Central memory CD4-positive, alpha-beta T cell (primary cell): Measurements from ENCODE around the gene PSD.

Experiments
- DNase-seq: peaks from one replicate; pipeline ENCODE4 v3.0.0; 2022

Gene PSD

DNA sequence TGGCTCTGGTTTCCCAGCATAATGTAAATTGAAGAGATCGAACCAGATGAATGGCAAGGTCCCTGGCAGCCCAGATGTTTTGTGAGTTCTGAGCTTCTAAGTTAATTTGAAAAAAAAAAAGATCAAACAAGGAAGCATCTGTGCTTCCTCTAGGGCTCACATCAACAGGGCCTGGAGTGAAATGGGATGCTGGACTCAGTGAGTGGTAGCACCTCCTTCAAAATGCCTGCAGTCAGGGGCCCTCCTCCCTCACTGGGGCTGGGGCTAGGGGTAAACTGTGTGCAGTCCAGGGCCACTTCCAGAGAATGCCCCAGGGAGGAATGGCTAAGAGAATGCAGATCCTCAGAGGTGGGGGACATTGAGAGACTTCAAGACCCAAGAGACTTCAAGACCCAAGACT, 19.8 kb upstream of the PSD start:
- no peak for DNase-seq

DNA sequence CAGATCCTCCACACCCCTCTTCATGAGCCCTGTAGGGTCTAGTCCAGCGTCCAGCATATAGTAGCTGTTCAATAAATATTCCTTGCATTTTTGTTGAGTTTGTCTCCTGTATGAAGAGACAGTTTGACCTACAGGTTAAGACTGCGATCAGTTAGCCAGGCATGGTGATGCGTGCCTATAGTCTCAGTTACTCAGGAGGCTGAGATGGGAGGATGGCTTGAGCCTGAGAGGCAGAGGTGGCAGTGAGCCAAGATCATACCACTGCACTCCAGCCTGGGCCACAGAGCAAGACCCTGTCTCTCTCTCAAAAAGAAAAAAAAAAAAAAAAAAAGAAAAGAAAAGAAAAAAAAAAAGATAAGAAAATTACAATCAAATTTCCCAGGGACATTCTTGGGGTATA, 18.9 kb upstream of the PSD start:
- DNase-seq = no peak

DNA sequence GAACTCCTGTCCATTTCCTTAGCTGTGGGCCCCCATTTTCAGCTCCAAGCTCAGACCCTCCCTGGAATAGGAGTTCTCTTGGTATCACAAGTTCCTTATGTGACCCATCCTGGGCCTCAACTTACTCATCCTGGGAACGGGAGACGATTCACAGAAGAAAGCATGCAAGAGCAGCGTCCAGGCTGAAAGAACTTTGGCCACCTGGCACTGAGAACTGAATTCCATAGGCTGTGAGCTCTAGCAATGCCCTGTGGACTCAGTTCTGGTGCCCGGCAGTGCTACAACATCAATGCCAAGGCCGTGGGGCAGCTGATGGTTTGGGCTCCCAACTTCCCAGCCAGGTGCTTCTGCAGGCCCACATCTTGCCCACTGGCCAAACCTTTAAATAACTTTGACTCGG, 17.7 kb upstream of the PSD start:
- no peak for DNase-seq

DNA sequence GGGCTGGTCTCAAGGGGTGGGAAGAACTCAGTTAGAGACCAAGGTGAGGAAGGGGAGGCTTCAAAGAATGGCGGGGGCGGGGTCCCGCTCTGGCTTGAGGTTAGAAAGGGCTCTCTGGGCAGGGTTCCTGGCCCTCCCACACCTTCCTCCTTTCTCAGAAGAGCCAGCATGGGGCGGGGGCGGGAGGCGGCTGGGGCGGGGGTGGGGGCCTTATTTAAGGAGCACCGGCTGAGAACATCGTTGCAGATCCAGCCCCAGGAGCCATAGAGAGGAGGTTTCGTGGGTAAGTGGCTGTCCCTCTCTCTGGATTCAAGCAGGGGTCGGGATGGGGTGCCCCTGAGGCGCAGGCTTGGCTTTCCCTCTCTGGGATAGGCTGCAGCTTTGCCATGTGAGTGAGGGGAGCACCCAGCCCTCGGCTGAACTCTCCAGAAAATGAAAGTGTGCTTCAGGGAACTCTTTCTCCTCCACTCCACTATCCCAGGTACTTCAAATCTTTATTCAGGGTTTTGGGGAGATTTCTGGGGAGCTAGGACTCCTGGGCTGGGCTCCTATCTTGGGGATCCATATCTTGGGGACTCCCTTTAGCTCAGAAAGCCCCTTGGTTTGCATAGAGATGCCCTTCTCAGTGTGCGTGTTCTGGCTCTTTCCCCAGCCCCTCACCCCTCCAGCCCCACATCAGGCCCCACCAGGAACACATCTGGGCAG, 17.1 kb upstream of the PSD start:
- no peak for DNase-seq

DNA sequence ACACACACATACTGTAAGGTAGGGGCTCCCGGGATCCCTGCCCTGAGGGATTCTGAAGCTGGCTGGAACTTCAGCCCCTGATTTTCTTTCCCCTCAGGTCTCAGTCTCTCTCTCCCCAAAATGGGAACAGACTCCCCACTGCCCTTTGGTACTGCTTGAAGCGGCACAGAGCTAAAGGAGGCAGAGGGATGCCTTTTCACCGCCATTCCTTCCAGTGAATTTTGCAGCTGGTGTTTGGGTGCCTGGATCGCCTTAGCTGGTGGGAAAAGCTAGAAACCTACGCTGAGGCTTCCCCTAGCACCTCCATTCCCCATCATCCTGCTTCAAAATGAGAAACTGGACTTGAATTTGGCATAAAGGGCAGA, 16.5 kb upstream of the PSD start:
- DNase-seq = no peak

DNA sequence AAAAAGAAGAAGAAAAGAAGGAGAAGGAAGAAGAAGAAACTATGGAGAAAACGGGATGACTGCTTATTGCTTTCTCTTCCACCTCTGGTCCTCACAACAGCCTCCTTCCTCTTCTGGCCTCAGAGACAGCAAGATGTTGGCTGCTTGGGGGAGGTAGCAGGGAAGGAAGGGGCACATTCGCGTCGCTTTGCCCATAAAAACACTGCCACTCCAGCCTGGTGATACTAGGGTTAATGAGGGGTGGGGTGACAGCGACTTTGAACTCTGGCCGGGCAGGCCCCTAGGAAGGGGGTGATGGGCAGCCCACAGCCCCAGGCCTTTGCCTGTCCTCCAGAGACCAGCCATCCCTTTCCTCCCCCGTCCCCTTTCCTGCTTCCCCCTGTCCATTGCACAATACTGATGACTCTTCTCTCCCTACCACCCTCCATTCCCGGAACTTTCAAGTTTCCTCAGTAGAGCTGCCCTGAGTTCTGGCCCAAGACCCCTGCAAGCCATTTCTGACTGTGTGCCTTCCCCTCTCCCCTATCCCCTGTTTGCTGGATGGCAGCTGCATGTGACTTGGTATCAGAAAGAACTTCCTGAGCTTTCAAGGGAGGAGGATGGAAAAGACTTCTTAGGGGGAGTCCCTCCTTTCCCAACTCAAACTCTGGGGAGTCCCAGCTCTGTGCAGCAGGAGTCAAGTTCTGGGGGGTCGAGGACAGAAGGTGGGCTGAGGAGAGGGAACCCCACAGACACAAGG, 16.0 kb upstream of the PSD start:
- DNase-seq = no peak

DNA sequence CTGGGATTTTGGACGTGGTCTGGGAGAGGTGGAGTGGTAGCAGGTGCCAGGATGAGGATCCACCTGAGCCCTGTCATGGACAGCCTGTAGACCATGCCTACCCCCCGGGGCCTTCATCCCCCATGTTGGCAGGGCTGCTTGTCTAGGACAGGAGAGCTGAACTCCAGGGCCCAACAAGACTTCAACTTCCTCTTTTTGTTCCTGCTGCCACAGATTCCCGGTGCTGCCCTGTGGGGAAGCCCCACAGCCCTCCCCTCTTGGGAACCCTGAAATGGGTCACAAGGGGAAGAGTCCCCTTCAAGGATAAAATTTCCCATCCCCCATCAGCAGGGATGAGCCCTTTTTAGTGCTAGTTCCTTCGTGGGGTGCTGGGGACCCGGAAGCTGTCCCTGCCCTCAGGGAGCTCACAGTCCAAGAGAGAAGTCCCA, 15.0 kb upstream of the PSD start:
- DNase-seq = no peak

DNA sequence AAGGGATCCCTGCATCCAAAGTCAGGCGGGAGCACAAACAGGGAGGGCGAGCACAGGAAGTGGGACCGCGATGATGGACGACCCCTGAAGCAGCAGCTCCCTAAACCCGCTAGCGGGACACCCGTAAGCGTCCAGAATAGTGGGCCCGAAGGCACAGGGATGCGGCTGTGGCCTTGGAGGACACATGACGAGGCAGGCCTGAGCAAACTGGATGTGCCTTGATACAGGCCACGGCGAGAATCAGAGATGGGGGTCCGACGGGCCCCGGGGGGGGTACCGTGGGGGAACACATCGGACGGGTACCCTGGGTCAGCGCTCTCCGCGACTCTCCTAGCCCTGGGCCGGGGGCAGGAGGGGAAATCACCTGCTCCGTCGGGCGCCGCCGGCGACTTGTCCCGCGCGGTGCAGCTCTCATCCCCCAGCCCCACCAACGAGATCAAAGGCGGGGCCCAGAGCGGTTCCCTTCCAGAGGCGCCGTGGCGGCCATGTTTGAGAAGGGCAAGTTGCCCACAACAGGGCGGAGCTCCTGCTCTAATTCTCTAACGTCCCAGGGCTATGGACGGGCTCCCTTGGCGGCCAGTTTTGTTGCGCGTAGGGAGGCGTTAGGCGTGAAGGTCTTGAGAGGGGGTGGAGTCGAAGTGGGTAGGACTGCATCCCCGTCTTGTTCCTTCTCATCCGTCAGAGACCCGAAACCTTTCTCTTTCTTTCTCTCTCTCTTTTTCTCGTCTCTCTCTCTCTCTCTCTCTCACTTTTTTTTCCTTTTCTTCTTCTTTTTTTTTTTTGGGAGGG, 13.8 kb upstream of the PSD start, which contains the start of gene CUEDC2:
TSS of gene CUEDC2 (minus strand) at position 413 of the 789 bp plus-strand sequence. CDS start 7,386 bp downstream, outside the sequence.
- DNase-seq = peak; percentile 90

DNA sequence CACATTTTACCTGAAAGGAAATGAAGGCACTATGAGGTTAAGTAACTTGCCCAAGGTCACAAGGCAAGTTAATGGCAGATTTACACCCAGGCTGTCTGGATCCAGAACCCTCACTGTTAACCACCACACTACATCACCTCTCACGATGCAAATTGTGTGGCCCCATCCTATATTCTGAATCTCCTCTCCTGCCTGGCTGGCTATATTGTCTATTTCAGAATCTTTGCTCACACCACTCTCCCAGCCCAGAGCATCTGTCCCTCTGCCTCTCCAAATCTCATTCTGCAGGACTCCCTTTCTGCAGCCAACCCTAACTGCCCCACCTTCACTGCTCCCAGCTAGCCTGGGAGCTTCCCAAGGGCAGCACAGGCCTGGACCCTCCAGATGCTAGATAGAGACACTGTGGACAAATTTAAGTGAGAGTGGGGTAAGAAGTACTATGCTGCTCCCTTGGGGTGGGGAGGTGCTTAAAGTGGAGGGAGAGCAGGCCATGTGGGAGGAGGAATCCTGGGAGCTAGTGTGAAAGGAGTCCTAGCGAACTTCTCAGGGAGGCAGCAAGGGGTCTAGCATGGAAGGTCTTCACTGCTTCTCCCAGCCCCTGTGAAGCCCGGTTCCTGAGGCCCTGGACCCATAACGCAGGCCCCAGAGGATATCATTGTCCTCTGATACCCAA, 13.0 kb upstream of the PSD start:
- DNase-seq = no peak

DNA sequence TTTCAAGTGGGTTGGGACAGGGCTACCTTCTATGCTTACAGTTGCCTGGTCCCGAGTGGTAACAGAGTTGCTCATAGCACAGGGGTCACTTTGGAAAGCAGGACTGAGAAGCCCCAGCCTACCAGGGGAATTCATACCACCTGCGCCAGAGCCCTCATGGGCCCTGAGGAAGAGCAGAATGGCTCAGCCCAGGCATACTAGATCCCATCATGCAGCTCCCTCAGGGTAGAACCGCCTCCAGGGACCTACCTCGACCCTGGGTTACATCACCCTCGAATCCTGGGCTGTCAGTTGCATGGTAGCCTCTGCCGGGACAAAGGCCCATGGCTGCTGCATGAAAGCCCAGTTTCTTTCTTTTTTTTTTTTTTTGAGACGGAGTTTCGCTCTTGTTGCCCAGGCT, 10.9 kb upstream of the PSD start:
- no peak for DNase-seq

DNA sequence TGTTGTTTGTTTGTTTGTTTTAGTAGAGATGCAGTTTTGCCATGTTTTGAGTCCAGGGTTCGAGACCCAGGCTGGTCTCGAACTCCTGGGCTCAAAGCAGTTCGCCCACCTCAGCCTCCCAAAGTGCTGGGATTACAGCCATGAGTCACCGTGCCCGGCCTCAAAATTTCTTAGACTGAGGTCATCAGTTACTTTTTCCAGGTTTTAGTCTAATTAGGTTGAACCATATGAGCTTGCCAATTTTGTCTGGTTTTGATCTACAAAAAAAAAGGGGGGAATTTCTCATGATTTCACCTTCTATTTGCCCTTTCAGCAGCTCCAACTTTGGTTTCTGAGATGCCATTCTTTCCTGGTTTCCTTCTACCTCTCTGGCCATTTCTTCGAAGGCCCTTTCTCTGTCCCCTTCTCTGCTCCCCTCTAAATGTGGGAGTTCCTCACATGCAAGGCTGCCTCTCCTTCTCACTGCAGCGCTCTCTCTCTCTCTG, 8.3 kb upstream of the PSD start:
- DNase-seq = no peak

DNA sequence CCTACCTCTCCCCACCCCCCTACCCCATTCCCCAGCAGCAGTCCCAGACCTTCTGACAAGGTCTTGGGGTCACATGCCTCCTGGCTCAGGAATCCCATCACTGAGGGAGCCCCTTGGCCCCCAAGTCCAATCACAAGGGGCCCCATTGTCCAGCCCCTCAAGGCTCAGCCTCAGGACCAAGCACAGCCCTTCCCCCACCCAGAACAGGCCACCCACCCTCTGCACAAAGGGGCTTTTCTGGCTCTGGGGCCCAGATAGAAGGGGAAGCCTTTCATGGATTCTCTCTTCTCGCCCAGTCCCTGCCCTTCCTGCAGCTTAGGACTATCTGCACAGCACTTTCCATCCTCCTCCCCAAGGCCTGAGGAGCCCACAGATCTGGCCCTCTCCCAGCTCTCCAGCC, 6.9 kb upstream of the PSD start:
- DNase-seq = no peak

DNA sequence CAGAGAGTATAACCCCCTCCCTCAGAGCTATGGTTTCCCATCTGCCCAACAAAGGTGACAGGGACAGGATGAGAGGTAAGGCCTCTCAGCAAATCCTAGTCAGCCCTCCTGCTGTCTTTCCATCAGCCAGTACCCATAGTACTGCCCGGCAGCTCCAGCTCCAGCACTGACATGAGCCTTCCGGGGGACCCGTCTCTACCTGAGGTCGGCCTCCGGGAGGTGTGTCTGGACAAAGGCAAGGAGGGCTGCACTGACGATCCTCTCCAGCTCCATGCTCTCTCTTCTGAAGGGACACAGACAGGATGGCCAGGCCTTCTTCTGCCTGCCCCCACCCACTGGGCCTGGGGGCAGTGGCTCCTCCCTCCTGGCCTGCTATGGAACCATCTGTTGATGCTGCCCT, 6.3 kb upstream of the PSD start:
- DNase-seq = no peak

DNA sequence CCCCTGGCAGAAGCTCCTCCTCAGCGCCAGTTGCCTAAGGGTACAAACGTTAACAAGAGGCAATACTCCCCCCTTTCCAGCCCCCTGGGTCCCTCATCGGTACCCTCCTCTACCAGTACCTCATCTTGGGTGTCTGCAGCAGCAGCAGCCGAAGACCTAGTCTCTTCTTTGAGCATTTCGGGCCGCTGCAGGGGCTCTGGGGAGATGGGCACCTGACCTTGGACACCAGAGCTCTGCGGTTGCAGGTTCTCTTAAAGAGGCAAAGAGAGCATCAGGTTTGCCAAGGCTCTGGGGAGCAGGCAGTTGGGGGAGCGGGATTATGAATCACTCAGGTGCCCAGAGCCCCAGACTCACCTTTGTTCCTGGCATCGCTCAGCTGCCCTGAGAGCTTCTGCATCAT, 5.6 kb upstream of the PSD start:
- DNase-seq = no peak

DNA sequence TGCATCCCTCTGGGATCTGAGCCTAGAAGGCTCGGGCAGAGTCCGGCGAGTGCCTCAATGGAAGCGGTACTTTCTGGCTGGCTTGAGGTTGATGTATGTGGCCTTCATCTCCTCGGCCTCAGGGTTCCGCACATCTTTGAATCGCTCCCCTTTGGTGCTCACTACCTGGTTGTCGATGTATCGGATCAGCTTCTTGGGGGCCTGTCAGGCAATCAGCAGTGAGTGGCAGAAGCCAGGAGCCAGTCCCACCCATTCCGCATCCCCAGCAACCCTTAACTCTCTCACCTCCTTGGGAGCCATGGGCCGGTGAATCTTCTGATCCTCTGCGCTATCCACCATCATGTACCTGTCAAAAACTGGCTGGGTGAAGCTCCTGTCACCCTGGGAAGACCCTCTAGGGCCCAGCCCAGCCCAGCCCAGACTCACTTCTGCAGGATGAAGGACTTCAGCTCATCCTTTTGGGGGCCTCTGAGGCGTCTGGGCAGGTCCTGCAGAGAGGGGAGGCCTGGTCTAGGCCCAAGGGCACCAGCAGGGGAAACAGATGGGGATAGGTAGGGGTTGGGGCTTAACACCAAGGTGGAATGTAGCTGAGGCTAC, 4.9 kb upstream of the PSD start:
- DNase-seq = no peak

DNA sequence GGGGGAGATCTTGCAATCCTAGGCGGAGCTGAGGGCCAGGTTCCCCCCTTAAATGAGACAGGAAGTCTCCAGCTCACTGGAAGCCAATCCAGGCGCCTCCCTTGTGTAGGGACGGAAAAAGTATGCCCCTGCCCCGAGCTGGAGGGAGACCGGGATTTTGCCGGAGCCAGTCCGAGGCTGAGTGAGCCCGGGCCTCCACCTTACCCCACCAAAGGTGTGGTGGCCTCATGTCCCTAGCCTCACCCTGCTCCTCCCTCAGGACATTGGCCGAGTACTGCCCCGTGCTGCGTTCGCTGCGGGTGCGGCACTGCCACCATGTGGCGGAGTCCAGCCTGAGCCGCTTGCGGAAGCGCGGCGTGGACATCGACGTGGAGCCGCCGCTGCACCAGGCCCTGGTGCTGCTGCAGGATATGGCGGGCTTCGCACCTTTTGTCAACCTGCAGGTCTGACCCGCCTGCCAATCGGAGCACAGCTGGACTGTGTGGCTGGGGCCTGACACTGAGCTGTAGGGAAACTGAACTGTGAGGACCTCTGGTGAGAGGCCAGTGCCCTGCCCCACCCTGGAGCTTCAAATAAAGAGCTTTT, 4.1 kb upstream of the PSD start:
- DNase-seq = no peak

DNA sequence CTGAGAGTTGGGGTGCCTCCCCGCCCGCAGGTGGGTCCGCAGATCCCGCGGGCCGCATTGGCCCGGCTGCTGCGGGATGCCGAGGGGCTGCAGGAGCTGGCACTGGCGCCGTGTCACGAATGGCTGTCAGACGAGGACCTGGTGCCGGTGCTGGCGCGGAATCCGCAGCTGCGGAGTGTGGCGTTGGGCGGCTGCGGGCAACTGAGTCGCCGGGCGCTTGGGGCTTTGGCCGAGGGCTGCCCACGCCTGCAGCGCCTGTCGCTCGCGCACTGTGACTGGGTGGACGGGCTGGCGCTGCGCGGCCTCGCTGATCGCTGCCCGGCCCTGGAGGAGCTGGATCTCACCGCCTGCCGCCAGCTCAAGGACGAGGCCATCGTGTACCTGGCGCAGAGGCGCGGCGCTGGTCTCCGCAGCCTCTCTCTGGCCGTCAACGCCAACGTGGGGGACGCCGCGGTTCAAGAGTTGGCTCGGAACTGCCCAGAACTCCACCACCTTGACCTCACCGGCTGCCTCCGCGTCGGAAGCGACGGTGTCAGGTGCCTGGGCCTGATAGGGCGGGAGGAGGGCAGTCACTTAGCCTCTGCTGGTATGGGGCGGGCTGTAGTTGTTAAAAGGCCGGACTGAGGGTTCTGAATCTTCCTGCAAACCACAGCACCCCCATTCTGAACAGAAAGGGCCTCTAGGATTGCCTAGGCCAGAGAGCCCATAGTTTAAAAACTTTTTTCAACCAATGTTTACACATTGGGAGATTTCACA, 3.4 kb upstream of the PSD start:
- no peak for DNase-seq

DNA sequence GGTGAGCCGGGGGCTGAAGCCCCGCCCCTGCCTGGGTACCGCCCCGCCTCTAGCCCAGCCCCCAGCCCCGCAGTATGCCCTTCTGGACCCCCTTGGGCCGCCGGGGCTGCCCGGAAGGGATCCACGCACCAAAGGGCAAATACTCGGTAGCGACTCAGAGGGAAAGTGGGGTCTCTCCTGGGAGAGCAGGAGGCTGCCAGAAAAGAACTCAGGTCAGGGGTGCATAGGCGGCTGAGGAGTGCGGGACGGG, 2.8 kb upstream of the PSD start:
- DNase-seq = no peak

DNA sequence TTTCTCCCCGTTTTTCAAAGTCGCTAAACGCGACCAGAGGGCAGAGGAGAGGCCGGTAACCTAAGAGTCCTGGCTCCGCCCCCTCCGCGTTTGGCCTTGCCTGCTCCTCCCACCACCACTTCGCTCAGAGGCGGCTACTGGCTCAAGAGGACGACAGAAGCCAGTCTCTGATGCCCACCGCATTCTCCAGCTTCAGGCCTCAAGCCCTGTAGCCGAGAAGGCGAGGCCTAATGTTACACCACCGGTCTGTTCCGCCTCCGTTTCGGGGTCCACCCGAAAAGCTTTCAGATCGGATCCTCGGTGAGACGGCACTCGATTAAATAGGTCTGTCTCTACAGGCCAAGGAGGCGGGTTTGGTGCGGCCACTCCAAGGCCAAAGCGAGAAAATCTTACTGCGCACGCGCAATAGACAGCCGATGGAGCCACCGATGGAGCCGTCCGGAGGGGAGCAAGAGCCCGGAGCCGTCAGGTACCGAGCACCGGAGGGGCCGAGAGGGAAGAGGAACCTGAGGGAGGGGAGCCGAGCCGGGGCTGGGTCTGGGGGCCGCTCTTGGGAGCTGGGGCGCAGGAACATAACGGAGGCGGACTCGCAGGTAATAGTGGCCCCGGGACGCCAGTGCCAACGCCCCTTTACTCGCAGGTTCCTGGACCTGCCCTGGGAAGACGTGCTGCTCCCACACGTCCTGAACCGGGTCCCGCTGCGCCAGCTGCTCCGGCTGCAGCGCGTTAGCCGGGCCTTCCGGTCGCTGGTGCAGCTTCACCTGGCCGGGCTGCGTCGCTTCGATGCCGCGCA, 2.3 kb upstream of the PSD start, which contains the start of gene FBXL15:
TSS of gene FBXL15 (plus strand) at position 123 of the 793 bp plus-strand sequence. CDS start at position 417, 294 bp downstream.
- DNase-seq = peak; percentile 91

DNA sequence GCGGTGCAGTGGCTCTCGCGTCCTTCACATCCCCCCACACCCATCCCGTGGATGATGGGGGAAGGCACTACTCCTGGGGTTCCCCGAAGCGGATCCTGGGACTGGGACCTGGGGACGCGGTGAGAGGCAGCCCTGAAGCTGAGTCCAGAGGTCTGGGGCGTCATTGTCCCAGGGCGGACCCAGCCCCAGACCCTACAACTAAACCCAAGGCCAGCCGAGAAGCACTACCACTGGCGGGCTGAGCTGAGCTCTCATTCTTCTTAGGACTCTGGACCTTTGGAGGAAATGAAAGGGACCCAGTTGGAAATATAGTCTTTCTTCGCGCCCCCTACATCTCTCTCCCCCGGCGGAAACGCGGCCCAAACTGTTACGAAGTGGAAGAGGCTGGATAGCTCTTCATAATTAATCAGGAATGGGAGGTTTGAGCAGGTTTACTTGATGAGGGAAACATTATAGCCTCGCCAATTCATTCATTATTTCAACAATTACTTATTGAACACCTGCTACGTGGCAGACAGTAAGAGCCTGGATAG, 1.7 kb upstream of the PSD start:
- no peak for DNase-seq
